Liver (tissue), 9 donors: ENCODE measurements around the gene NDUFB2. TPM values are rescaled to one million over a fixed set of nuclear protein-coding genes. Genes with fewer than 3 reads are reported as not detected.

Experiments used
- DNase-seq: peaks from one replicate; pipeline ENCODE4 v3.0.0-alpha.2; 2017; ENCODE audit warnings: low spot score
- H3K27ac ChIP-seq, 2 donors: one replicate each; pipeline ENCODE4 v1.7.0; 2013; ENCODE audit warnings: inconsistent platforms in 2 of 2, low read length in 2 of 2, control low read depth in 1 of 2, low read depth in 1 of 2, mild to moderate bottlenecking in 1 of 2
- H3K27me3 ChIP-seq, 4 donors: one replicate each; pipeline versions ENCODE4 v1.6.1 to v1.7.0; 2013; ENCODE audit warnings: low read length in 3 of 4, inconsistent platforms in 1 of 4, mild to moderate bottlenecking in 1 of 4, moderate library complexity in 1 of 4; ENCODE audit not compliant: control insufficient read depth in 4 of 4, insufficient read depth in 4 of 4
- H3K36me3 ChIP-seq, 4 donors: one replicate each; pipeline versions ENCODE4 v1.6.1 to v1.7.0; 2013; ENCODE audit warnings: low read length in 3 of 4, mild to moderate bottlenecking in 3 of 4, low read depth in 1 of 4, moderate library complexity in 1 of 4; ENCODE audit not compliant: control insufficient read depth in 4 of 4, insufficient read depth in 3 of 4
- H3K4me1 ChIP-seq, 4 donors: one replicate each; pipeline versions ENCODE4 v1.6.1 to v1.7.0; 2013; ENCODE audit warnings: low read length in 3 of 4, mild to moderate bottlenecking in 3 of 4, moderate library complexity in 1 of 4; ENCODE audit not compliant: control insufficient read depth in 4 of 4, insufficient read depth in 4 of 4
- H3K4me3 ChIP-seq, 3 donors: one replicate each; pipeline versions ENCODE4 v1.6.1 to v1.7.0; 2013; ENCODE audit warnings: low read length in 3 of 3, control low read depth in 1 of 3, low read depth in 1 of 3, mild to moderate bottlenecking in 1 of 3
- H3K9ac ChIP-seq, 2 donors: one replicate each; pipeline ENCODE4 v1.7.0; 2013; ENCODE audit warnings: low read length in 2 of 2, mild to moderate bottlenecking in 2 of 2, moderate library complexity in 2 of 2, control low read depth in 1 of 2, low read depth in 1 of 2
- H3K9me3 ChIP-seq, 4 donors: one replicate each; pipeline versions ENCODE4 v1.6.1 to v1.7.0; 2013; ENCODE audit warnings: low read length in 3 of 4; ENCODE audit not compliant: control insufficient read depth in 4 of 4
- FOXA1 ChIP-seq: IDR thresholded peaks from 2 replicates; pipeline ENCODE4 v1.6.1; 2016; ENCODE audit warnings: antibody characterized with exemption
- FOXA2 ChIP-seq: IDR thresholded peaks from 2 replicates; pipeline ENCODE4 v1.6.1; 2016; ENCODE audit warnings: antibody characterized with exemption
- GABPA ChIP-seq, 2 donors: IDR thresholded peaks in 1 of 2; conservative IDR thresholded peaks in 1 of 2; 2 replicates each; pipeline ENCODE4 v1.6.1; 2016; ENCODE audit warnings: antibody characterized with exemption in 2 of 2, mild to moderate bottlenecking in 1 of 2, moderate library complexity in 1 of 2
- HNF4A ChIP-seq, 2 donors: conservative IDR thresholded peaks; 2 replicates each; pipeline ENCODE4 v1.6.1; 2016; ENCODE audit warnings: antibody characterized with exemption in 2 of 2, mild to moderate bottlenecking in 2 of 2
- HNF4G ChIP-seq: IDR thresholded peaks from 2 replicates; pipeline ENCODE4 v1.6.1; 2016; ENCODE audit warnings: antibody characterized with exemption
- JUND ChIP-seq, 2 donors: IDR thresholded peaks; 2 replicates each; pipeline ENCODE4 v1.6.1; 2016; ENCODE audit warnings: antibody characterized with exemption in 2 of 2
- MAX ChIP-seq: IDR thresholded peaks from 2 replicates; pipeline ENCODE4 v1.6.1; 2016; ENCODE audit warnings: antibody characterized with exemption
- NR2F2 ChIP-seq: IDR thresholded peaks from 2 replicates; pipeline ENCODE4 v1.6.1; 2016; ENCODE audit warnings: antibody characterized with exemption
- RAD21 ChIP-seq, 2 donors: IDR thresholded peaks; 2 replicates each; pipeline ENCODE4 v1.6.1; 2016; ENCODE audit warnings: antibody characterized with exemption in 2 of 2, mild to moderate bottlenecking in 2 of 2
- RXRA ChIP-seq, 2 donors: IDR thresholded peaks; 2 replicates each; pipeline ENCODE4 v1.6.1; 2017 to 2018; ENCODE audit warnings: antibody characterized with exemption in 2 of 2, mild to moderate bottlenecking in 1 of 2
- SP1 ChIP-seq: IDR thresholded peaks from 2 replicates; pipeline ENCODE4 v1.6.1; 2018; ENCODE audit warnings: antibody characterized with exemption, mild to moderate bottlenecking
- YY1 ChIP-seq: IDR thresholded peaks from 2 replicates; pipeline ENCODE4 v1.6.1; 2016; ENCODE audit warnings: antibody characterized with exemption, mild to moderate bottlenecking
- WGBS: extraction: QIAGEN DNeasy Blood & Tissue Kit; methylation state at CpG from one replicate; pipeline ENCODE4 v1.1.7; 2013; 5-methylcytosine and 5-hydroxymethylcytosine counted together
- polyA plus RNA-seq, 2 donors: library from polyadenylated mRNA; stranded (reverse) in 1 of 2; unstranded in 1 of 2; fragments of 200-250 nt in 1 of 2; fragments of >200 nt in 1 of 2; fragmentation: Nextera tagmentation in 1 of 2; extraction: Ambion mirVana in 1 of 2; gene quantifications; one replicate each; pipeline versions ENCODE4 v1.2.1 to v1.2.3, GENCODE V29; 2013 to 2015
- total RNA-seq, 2 donors: library from RNA; depleted of rRNA; stranded (reverse); fragments of >200 nt; gene quantifications; one replicate each; pipeline ENCODE4 v1.2.3, GENCODE V29; 2014
- TF ChIP-seq, protein P1 (sequence below): IDR thresholded peaks from 2 replicates; pipeline ENCODE4 v1.6.1; 2016; ENCODE audit warnings: antibody characterized with exemption
- TF ChIP-seq, protein P2 (sequence below): fragments of 150-350 bp; IDR thresholded peaks from 2 replicates; pipeline ENCODE4 v1.5.1; 2017; ENCODE audit warnings: improper control_type of control experiment, low read depth, low read length; ENCODE audit not compliant: missing input control
- TF ChIP-seq, protein P3 (sequence below): IDR thresholded peaks from 2 replicates; pipeline ENCODE4 v1.6.1; 2016; ENCODE audit warnings: antibody characterized with exemption, mild to moderate bottlenecking
- TF ChIP-seq, protein P4 (sequence below): IDR thresholded peaks from 2 replicates; pipeline ENCODE4 v1.6.1; 2016; ENCODE audit warnings: antibody characterized with exemption
- donor health status: healthy.
- donor health status: healthy.
- donor health status: healthy.
- donor health status: healthy.
- donor health status: healthy.

The NDUFB2 gene
- total and polyA plus RNA-seq, 4 donors: 60.4 to 435 (median 150) TPM

DNA sequence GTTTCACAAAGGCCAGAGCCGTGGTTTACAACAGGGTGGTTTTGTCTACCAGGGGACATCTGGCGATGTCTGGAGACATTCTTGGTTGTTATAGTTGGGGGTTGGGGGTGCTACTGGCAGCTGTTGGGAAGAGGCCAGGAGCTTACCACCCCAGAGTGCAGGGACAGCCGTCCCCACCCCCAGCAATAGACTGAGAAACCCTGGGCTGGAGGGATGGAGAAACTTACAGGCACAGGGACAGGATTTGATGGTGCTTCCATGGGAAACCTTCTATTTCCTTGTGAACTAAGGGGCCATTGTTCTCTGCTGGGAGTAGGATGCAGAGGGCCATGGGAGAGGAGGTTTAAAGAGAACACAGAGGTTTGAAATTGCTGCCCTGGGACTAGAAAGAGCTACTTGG is 12.9 kb upstream of the NDUFB2 start:
- no peaks in the 10 kb centered on the region for H3K9me3 ChIP-seq
- H3K4me3 ChIP-seq: no peak overlapping the region
- 96% methylated on average over 3 of the region's 3 CpGs for WGBS
- H3K9ac ChIP-seq: no peak overlapping the region
- no peaks in the 10 kb centered on the region for H3K27me3 ChIP-seq
- H3K27ac ChIP-seq: no peak overlapping the region
- TF ChIP-seq HNF4A (conservative IDR thresholded peaks at IDR 0.05) (no peak), RAD21 (IDR thresholded peaks at IDR 0.05) (no peak), FOXA1 (no peak), NR2F2 (no peak), HNF4G (no peak), SP1 (no peak), JUND (IDR thresholded peaks at IDR 0.05) (no peak), YY1 (no peak), FOXA2 (no peak), MAX (no peak)
- TF ChIP-seq, protein P1, sequence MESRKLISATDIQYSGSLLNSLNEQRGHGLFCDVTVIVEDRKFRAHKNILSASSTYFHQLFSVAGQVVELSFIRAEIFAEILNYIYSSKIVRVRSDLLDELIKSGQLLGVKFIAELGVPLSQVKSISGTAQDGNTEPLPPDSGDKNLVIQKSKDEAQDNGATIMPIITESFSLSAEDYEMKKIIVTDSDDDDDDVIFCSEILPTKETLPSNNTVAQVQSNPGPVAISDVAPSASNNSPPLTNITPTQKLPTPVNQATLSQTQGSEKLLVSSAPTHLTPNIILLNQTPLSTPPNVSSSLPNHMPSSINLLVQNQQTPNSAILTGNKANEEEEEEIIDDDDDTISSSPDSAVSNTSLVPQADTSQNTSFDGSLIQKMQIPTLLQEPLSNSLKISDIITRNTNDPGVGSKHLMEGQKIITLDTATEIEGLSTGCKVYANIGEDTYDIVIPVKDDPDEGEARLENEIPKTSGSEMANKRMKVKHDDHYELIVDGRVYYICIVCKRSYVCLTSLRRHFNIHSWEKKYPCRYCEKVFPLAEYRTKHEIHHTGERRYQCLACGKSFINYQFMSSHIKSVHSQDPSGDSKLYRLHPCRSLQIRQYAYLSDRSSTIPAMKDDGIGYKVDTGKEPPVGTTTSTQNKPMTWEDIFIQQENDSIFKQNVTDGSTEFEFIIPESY: no peak
- TF ChIP-seq, protein P2, sequence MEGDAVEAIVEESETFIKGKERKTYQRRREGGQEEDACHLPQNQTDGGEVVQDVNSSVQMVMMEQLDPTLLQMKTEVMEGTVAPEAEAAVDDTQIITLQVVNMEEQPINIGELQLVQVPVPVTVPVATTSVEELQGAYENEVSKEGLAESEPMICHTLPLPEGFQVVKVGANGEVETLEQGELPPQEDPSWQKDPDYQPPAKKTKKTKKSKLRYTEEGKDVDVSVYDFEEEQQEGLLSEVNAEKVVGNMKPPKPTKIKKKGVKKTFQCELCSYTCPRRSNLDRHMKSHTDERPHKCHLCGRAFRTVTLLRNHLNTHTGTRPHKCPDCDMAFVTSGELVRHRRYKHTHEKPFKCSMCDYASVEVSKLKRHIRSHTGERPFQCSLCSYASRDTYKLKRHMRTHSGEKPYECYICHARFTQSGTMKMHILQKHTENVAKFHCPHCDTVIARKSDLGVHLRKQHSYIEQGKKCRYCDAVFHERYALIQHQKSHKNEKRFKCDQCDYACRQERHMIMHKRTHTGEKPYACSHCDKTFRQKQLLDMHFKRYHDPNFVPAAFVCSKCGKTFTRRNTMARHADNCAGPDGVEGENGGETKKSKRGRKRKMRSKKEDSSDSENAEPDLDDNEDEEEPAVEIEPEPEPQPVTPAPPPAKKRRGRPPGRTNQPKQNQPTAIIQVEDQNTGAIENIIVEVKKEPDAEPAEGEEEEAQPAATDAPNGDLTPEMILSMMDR: no peak
- TF ChIP-seq, protein P3, sequence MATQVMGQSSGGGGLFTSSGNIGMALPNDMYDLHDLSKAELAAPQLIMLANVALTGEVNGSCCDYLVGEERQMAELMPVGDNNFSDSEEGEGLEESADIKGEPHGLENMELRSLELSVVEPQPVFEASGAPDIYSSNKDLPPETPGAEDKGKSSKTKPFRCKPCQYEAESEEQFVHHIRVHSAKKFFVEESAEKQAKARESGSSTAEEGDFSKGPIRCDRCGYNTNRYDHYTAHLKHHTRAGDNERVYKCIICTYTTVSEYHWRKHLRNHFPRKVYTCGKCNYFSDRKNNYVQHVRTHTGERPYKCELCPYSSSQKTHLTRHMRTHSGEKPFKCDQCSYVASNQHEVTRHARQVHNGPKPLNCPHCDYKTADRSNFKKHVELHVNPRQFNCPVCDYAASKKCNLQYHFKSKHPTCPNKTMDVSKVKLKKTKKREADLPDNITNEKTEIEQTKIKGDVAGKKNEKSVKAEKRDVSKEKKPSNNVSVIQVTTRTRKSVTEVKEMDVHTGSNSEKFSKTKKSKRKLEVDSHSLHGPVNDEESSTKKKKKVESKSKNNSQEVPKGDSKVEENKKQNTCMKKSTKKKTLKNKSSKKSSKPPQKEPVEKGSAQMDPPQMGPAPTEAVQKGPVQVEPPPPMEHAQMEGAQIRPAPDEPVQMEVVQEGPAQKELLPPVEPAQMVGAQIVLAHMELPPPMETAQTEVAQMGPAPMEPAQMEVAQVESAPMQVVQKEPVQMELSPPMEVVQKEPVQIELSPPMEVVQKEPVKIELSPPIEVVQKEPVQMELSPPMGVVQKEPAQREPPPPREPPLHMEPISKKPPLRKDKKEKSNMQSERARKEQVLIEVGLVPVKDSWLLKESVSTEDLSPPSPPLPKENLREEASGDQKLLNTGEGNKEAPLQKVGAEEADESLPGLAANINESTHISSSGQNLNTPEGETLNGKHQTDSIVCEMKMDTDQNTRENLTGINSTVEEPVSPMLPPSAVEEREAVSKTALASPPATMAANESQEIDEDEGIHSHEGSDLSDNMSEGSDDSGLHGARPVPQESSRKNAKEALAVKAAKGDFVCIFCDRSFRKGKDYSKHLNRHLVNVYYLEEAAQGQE: no peak
- TF ChIP-seq, protein P4, sequence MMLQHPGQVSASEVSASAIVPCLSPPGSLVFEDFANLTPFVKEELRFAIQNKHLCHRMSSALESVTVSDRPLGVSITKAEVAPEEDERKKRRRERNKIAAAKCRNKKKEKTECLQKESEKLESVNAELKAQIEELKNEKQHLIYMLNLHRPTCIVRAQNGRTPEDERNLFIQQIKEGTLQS: no peak
- no peak for DNase-seq
- peaks cover 0 to 21% (median 7%) of the 10 kb centered on the region in 4 donors for H3K36me3 ChIP-seq
- H3K4me1 ChIP-seq: peaks cover 0 to 6% (median 3%) of the 10 kb centered on the region in 4 donors

GRCh38 chr7:140684066-140684950 is 12.2 kb upstream of the NDUFB2 start:
- Histone ChIP-seq H3K9me3 (no peaks in the 10 kb centered on the region), H3K36me3 (peaks cover 0 to 18% (median 4%) of the 10 kb centered on the region in 4 donors), H3K27ac (no peak overlapping the region), H3K9ac (no peak overlapping the region), H3K4me1 (peaks cover 0 to 6% (median 3%) of the 10 kb centered on the region in 4 donors), H3K27me3 (no peaks in the 10 kb centered on the region), H3K4me3 (no peak overlapping the region)
- no peak for TF ChIP-seq FOXA2
- TF ChIP-seq, protein P1: no peak
- no peak for TF ChIP-seq GABPA (IDR thresholded peaks at IDR 0.05 in 1 of 2, conservative IDR thresholded peaks at IDR 0.05 in 1 of 2)
- TF ChIP-seq RAD21 (IDR thresholded peaks at IDR 0.05): no peak
- TF ChIP-seq RXRA (IDR thresholded peaks at IDR 0.05): no peak
- TF ChIP-seq, protein P2: no peak
- TF ChIP-seq HNF4G: no peak
- no peak for TF ChIP-seq JUND (IDR thresholded peaks at IDR 0.05)
- no peak for TF ChIP-seq SP1
- 95% methylated on average over 20 of the region's 20 CpGs for WGBS
- no peak for DNase-seq
